Stomach smooth muscle (tissue), 2 donors: ENCODE data around the gene RD3L.

Experiments
- H3K27ac ChIP-seq: one replicate; pipeline ENCODE4 v1.7.0; 2013; ENCODE audit warnings: mild to moderate bottlenecking, low read length, inconsistent platforms
- H3K27me3 ChIP-seq, 2 donors: one replicate each; pipeline ENCODE4 v1.7.0; 2013; ENCODE audit warnings: low read length in 2 of 2; ENCODE audit not compliant: insufficient read depth in 2 of 2, control insufficient read depth in 1 of 2
- H3K36me3 ChIP-seq, 2 donors: one replicate each; pipeline ENCODE4 v1.7.0; 2013; ENCODE audit warnings: low read length in 2 of 2; ENCODE audit not compliant: control insufficient read depth in 2 of 2, insufficient read depth in 2 of 2
- H3K4me1 ChIP-seq: one replicate; pipeline ENCODE4 v1.7.0; 2013; ENCODE audit warnings: low read length; ENCODE audit not compliant: control insufficient read depth, insufficient read depth
- H3K4me3 ChIP-seq, 2 donors: one replicate each; pipeline ENCODE4 v1.7.0; 2013; ENCODE audit warnings: low read length in 2 of 2
- H3K9ac ChIP-seq, 2 donors: one replicate each; pipeline ENCODE4 v1.7.0; 2013; ENCODE audit warnings: low read length in 2 of 2, mild to moderate bottlenecking in 1 of 2
- H3K9me3 ChIP-seq, 2 donors: one replicate each; pipeline ENCODE4 v1.7.0; 2013; ENCODE audit warnings: low read length in 2 of 2; ENCODE audit not compliant: control insufficient read depth in 2 of 2
- donor health status: healthy.
- donor health status: Pancreatic carcinoma.

RD3L gene

GRCh38 chr14:103960457-103961055 is 18.2 kb upstream of the RD3L start:
- no peaks in the 10 kb centered on the region for H3K36me3 ChIP-seq
- H3K4me3 ChIP-seq: no peak overlapping the region
- no peaks in the 10 kb centered on the region for H3K27me3 ChIP-seq
- no peak overlapping the region for H3K27ac ChIP-seq
- H3K9me3 ChIP-seq: no peaks in the 10 kb centered on the region
- H3K9ac ChIP-seq: no peak overlapping the region
- no peaks in the 10 kb centered on the region for H3K4me1 ChIP-seq

GRCh38 chr14:103949131-103949790 is 6.9 kb upstream of the RD3L start:
- no peak overlapping the region for H3K9ac ChIP-seq

GRCh38 chr14:103948442-103948841 is 6.1 kb upstream of the RD3L start:
- Histone ChIP-seq H3K9ac (no peak overlapping the region), H3K27ac (no peak overlapping the region), H3K27me3 (peaks cover 0 to 2% of the 10 kb centered on the region in 2 donors), H3K9me3 (peaks cover 0 to 3% of the 10 kb centered on the region in 2 donors), H3K4me3 (no peak overlapping the region), H3K4me1 (no peaks in the 10 kb centered on the region), H3K36me3 (no peaks in the 10 kb centered on the region)

More at GRCh38 chr14:103949131-103949790, 6.9 kb upstream of the RD3L start:
- Histone ChIP-seq H3K27ac (no peak overlapping the region), H3K9me3 (peaks cover 0 to 3% of the 10 kb centered on the region in 2 donors), H3K36me3 (no peaks in the 10 kb centered on the region), H3K4me1 (no peaks in the 10 kb centered on the region), H3K4me3 (no peak overlapping the region), H3K27me3 (peaks cover 0 to 2% of the 10 kb centered on the region in 2 donors)

DNA sequence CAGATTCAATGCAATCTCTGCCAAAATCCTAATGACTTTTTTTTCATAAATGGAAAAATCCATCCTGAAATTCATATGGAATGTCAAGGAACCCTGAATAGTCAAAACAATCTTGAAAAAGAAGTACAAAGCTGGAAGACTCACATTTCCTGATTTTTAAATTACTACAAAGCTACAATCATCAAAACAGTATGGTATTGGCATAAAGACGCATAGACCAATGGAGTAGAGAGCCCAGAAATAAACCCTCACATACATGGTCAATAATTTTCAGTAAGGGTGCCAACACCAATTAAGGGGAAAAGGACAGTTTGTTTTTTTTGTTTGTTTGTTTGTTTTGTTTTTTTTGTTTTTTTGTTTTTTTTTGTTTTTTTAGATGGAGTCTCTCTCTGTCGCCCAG is 4.6 kb upstream of the RD3L start:
- Histone ChIP-seq H3K9ac (no peak overlapping the region), H3K4me3 (no peak overlapping the region), H3K27ac (no peak overlapping the region), H3K9me3 (peaks cover 0 to 3% of the 10 kb centered on the region in 2 donors), H3K36me3 (no peaks in the 10 kb centered on the region), H3K4me1 (no peaks in the 10 kb centered on the region), H3K27me3 (peaks cover 0 to 5% of the 10 kb centered on the region in 2 donors)

DNA sequence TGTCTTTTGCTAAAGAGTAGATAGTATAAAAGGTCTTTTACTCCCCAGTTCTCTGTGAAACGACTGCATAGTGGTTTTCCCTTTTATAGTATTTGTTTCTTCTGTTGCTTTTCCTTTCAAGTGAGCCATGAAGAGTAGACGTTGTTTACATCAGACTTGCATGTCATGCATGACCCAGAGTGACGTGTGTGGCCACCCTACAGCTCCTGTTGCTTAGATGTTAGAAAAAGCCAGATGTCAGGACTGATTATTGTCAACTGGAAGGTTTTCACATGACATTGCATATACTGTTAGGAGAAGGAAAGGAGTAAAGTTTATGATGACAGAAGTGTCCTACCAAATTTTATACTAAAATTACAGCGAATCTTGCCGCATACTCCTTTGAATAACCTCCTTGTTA is 1.3 kb upstream of the RD3L start:
- H3K9me3 ChIP-seq: peaks cover 0 to 3% of the 10 kb centered on the region in 2 donors
- no peaks in the 10 kb centered on the region for H3K36me3 ChIP-seq
- H3K4me1 ChIP-seq: no peaks in the 10 kb centered on the region
- no peak overlapping the region for H3K27ac ChIP-seq
- peaks cover 0 to 8% of the 10 kb centered on the region in 2 donors for H3K27me3 ChIP-seq
- H3K9ac ChIP-seq: no peak overlapping the region
- H3K4me3 ChIP-seq: no peak overlapping the region

DNA sequence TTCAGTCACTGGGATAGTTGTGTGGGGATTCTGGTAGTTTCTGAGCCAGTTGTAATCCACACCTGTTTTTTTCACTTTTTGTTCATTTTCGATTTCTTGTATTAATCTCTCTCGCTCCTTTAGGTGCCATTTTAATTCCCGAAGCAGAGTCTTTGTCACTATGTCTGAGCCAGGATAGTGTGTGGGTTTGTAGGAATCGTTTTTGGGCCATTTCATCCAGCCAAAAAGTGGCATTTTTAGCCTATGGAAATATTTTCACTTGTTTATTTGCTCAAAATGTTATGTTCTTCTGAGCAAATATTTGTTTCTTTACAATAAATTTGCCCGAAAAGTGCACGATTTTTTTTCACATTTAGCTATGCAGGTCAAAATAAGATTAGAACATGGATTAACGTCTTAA is 867 bp downstream of the RD3L start:
- H3K4me1 ChIP-seq: no peaks in the 10 kb centered on the region
- no peak overlapping the region for H3K27ac ChIP-seq
- H3K9me3 ChIP-seq: no peaks in the 10 kb centered on the region
- no peak overlapping the region for H3K9ac ChIP-seq
- H3K4me3 ChIP-seq: no peak overlapping the region
- no peaks in the 10 kb centered on the region for H3K36me3 ChIP-seq
- H3K27me3 ChIP-seq: peaks cover 0 to 8% of the 10 kb centered on the region in 2 donors

DNA sequence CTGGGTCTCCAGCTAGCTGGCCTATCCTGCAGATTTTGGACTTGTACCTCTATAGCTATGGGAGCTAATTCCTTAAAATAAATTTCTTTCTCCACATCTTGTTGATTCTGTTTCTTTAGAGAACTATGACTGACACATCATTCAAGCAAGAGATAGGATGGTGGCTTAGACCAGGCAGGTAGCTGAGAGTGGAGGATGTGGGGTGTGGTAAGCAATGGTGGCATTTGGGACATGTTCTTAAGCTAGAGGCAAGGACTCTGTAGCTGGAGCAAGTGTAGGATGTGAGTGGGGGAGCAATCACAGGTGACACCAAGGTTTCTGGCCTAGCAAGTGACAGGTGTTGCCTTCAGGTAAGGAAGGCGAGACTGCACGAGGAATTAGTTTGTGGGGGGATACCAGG is 7.2 kb downstream of the RD3L start:
- H3K9ac ChIP-seq: no peak overlapping the region
- H3K27ac ChIP-seq: no peak overlapping the region
- H3K4me3 ChIP-seq: no peak overlapping the region
- no peaks in the 10 kb centered on the region for H3K4me1 ChIP-seq
- no peaks in the 10 kb centered on the region for H3K27me3 ChIP-seq
- no peaks in the 10 kb centered on the region for H3K36me3 ChIP-seq
- no peaks in the 10 kb centered on the region for H3K9me3 ChIP-seq

- no peaks in the 10 kb centered on the region for H3K36me3 ChIP-seq
- H3K9me3 ChIP-seq: no peaks in the 10 kb centered on the region
- H3K27ac ChIP-seq: no peak overlapping the region
- no peak overlapping the region for H3K4me3 ChIP-seq
- no peaks in the 10 kb centered on the region for H3K27me3 ChIP-seq
- no peaks in the 10 kb centered on the region for H3K4me1 ChIP-seq
- no peak overlapping the region for H3K9ac ChIP-seq
These were observed 9.4 kb downstream of the RD3L start for GRCh38 chr14:103932791-103933490.

- Histone ChIP-seq H3K9ac (no peak overlapping the region), H3K36me3 (no peaks in the 10 kb centered on the region), H3K4me1 (no peaks in the 10 kb centered on the region), H3K9me3 (no peaks in the 10 kb centered on the region), H3K27ac (no peak overlapping the region), H3K4me3 (no peak overlapping the region), H3K27me3 (peaks cover 0 to 2% of the 10 kb centered on the region in 2 donors)
These were observed 10.9 kb downstream of the RD3L start for GRCh38 chr14:103931422-103931821.

GRCh38 chr14:103930051-103930604 is 12.2 kb downstream of the RD3L start:
- no peaks in the 10 kb centered on the region for H3K9me3 ChIP-seq
- no peak overlapping the region for H3K27ac ChIP-seq
- H3K27me3 ChIP-seq: peaks cover 0 to 2% of the 10 kb centered on the region in 2 donors
- no peaks in the 10 kb centered on the region for H3K36me3 ChIP-seq
- H3K4me1 ChIP-seq: no peaks in the 10 kb centered on the region
- H3K4me3 ChIP-seq: no peak overlapping the region
- no peak overlapping the region for H3K9ac ChIP-seq
